K562 (cell line): Measurements from ENCODE around the gene PXMP2. TPM values are rescaled to one million over a fixed set of nuclear protein-coding genes. Genes with fewer than 3 reads are reported as not detected.

Experiments used
- ATAC-seq: fragments of 200-7000 bp; cut with Tn5 transposase; 3 replicates; pipeline ENCODE4 v1.9.1; 2020; ENCODE audit warnings: moderate library complexity
- BruUV-seq: library from RNA; stranded (reverse); fragments of 400-500 nt; replicated peaks from 2 replicates; lab custom pipeline; 2021; lab: Mats Ljungman, UMichigan
- CTCF ChIA-PET: fragments of 300-600 bp; formaldehyde crosslinking; extraction: SDS; loops from one replicate; lab custom pipeline; 2021; ENCODE audit warnings: low intra/inter-chr PET ratio; lab: Yijun Ruan, JAX
- POLR2A ChIA-PET: fragments of 300-600, 350-650 bp; sonication (Branson Sonifier 250); formaldehyde crosslinking; extraction: SDS; loops from one replicate; lab custom pipeline; 2021; ENCODE audit warnings: antibody characterized with exemption, inconsistent platforms; lab: Yijun Ruan, JAX
- DNase-seq, 4 experiments: peaks; one replicate each; pipeline versions ENCODE4 v3.0.0 to v3.0.0-alpha.2; 2011 to 2018; ENCODE audit warnings: low spot score in 3 of 4, mixed read lengths in 3 of 4; ENCODE audit errors: extremely low read depth in 1 of 4
- FAIRE-seq: peaks from 2 replicates; lab custom pipeline; 2011; peaks lifted over from hg19 to GRCh38; lab: Jason Lieb, UNC
- H2AFZ ChIP-seq: 2 replicates; pipeline ENCODE4 v1.6.0; 2011; ENCODE audit warnings: low read depth, low read length, control low read depth, inconsistent platforms
- H3K27ac ChIP-seq: fragments of 200-600 bp; 3 replicates; pipeline ENCODE4 v1.8.0; 2011; ENCODE audit warnings: low read depth, mild to moderate bottlenecking, control low read depth, inconsistent platforms, low read length, moderate library complexity, mixed read lengths; ENCODE audit errors: extremely low read depth
- H3K27me3 ChIP-seq, 2 experiments: fragments of 300-600 bp in 1 of 2; 2 replicates in 1 of 2; 3 replicates in 1 of 2; pipeline versions ENCODE4 v1.6.0 to v1.8.0; 2011; ENCODE audit warnings: inconsistent platforms in 2 of 2, low read length in 2 of 2, mild to moderate bottlenecking in 1 of 2, mixed read lengths in 1 of 2, moderate library complexity in 1 of 2; ENCODE audit not compliant: control insufficient read depth in 2 of 2, insufficient read depth in 2 of 2
- H3K36me3 ChIP-seq: fragments of 300-600 bp; 3 replicates; pipeline ENCODE4 v1.8.0; 2011; ENCODE audit warnings: mild to moderate bottlenecking, low read length, inconsistent platforms; ENCODE audit not compliant: control insufficient read depth, insufficient read depth
- H3K4me1 ChIP-seq, 2 experiments: fragments of 200-600 bp in 1 of 2; replicated peaks in 1 of 2; 2 replicates in 1 of 2; 3 replicates in 1 of 2; pipeline versions ENCODE4 v1.5.1 to v1.8.0; 2011; ENCODE audit warnings: inconsistent platforms in 2 of 2, low read length in 2 of 2, mild to moderate bottlenecking in 1 of 2, mixed read lengths in 1 of 2, moderate library complexity in 1 of 2; ENCODE audit not compliant: control insufficient read depth in 2 of 2, insufficient read depth in 2 of 2
- H3K4me2 ChIP-seq: 2 replicates; pipeline ENCODE4 v1.6.1; 2011; ENCODE audit warnings: low read length, control low read depth, inconsistent platforms, mixed read lengths; ENCODE audit not compliant: insufficient read depth
- H3K4me3 ChIP-seq: fragments of 200-600 bp; sonication (generic), shearing (Covaris generic); 2 replicates; pipeline ENCODE4 v1.5.1; 2016; ENCODE audit warnings: control low read depth, inconsistent platforms
- H3K79me2 ChIP-seq: fragments of 200-600 bp; 3 replicates; pipeline ENCODE4 v1.8.0; 2011; ENCODE audit warnings: low read length, inconsistent platforms; ENCODE audit not compliant: control insufficient read depth, insufficient read depth
- H3K9ac ChIP-seq, 2 experiments: 2 replicates each; pipeline versions ENCODE4 v1.6.0 to v1.6.1; 2011; ENCODE audit warnings: low read depth in 2 of 2, low read length in 2 of 2, control low read depth in 1 of 2, inconsistent platforms in 1 of 2, mild to moderate bottlenecking in 1 of 2, mixed read lengths in 1 of 2; ENCODE audit not compliant: insufficient read depth in 1 of 2
- H3K9me1 ChIP-seq: one replicate; pipeline ENCODE4 v1.6.0; 2011; ENCODE audit warnings: inconsistent platforms, mild to moderate bottlenecking, low read length, moderate library complexity; ENCODE audit not compliant: control insufficient read depth, insufficient read depth
- H3K9me3 ChIP-seq: replicated peaks from 2 replicates; pipeline ENCODE4 v1.5.1; 2011; ENCODE audit warnings: low read depth, low read length, inconsistent platforms; ENCODE audit not compliant: control insufficient read depth, insufficient read depth
- H4K20me1 ChIP-seq: replicated peaks from 2 replicates; pipeline ENCODE4 v1.6.1; 2011; ENCODE audit warnings: low read length, inconsistent platforms, mixed read lengths; ENCODE audit not compliant: control insufficient read depth, insufficient read depth
- BCL6 ChIP-seq: fragments of 250-450 bp; sonication (Bioruptor Pico); IDR thresholded peaks from 2 replicates; pipeline ENCODE4 v1.4.0; 2020
- CHD2 ChIP-seq: IDR thresholded peaks from 2 replicates; pipeline ENCODE4 v1.6.1; 2011; ENCODE audit warnings: low read depth, low read length
- FOXJ2 ChIP-seq: fragments of 200-800 bp; sonication (Bioruptor generic); IDR thresholded peaks from 2 replicates; pipeline ENCODE4 v1.6.1; 2016; ENCODE audit warnings: missing genetic modification characterization, missing compliant biosample characterization
- MLLT1 ChIP-seq, 2 experiments: fragments of 450-650 bp; IDR thresholded peaks; 2 replicates each; pipeline ENCODE4 v1.6.1; 2016
- PREB ChIP-seq: sonication (generic); formaldehyde crosslinking; IDR thresholded peaks from 2 replicates; pipeline ENCODE4 v1.8.1; 2023; ENCODE audit warnings: mild to moderate bottlenecking, missing genetic modification reagents
- RB1 ChIP-seq: fragments of 450-650 bp; IDR thresholded peaks from 2 replicates; pipeline ENCODE4 v1.6.1; 2017; ENCODE audit warnings: low read depth, mild to moderate bottlenecking
- SETDB1 ChIP-seq: IDR thresholded peaks from one replicate; pipeline ENCODE4 v1.6.1; 2012; ENCODE audit warnings: low read length, control low read depth, inconsistent platforms
- SMAD2 ChIP-seq: fragments of 150-350 bp; IDR thresholded peaks from 2 replicates; pipeline ENCODE4 v1.6.1; 2014; ENCODE audit warnings: low read depth, mild to moderate bottlenecking, low read length
- SREBF2 ChIP-seq: sonication (generic); formaldehyde crosslinking; IDR thresholded peaks from 2 replicates; pipeline ENCODE4 v1.4.0; 2020; ENCODE audit warnings: mild to moderate bottlenecking, missing genetic modification reagents
- ZNF449 ChIP-seq: fragments of 250-450 bp; sonication (Bioruptor Pico); IDR thresholded peaks from 2 replicates; pipeline ENCODE4 v1.8.0; 2022; ENCODE audit warnings: moderate library complexity, mild to moderate bottlenecking, inconsistent platforms
- ZNF766 ChIP-seq: fragments of 200-800 bp; sonication (Bioruptor generic); conservative IDR thresholded peaks from 2 replicates; pipeline ENCODE4 v1.6.1; 2016; ENCODE audit warnings: missing genetic modification characterization, missing compliant biosample characterization
- WGBS: fragments of 100-300 bp; shearing (Covaris generic); methylation state at CpG from one replicate; pipeline ENCODE4 v1.1.6; 2016; ENCODE audit warnings: low coverage, mixed read lengths; ENCODE audit not compliant: insufficient coverage; ENCODE audit errors: missing lambda C conversion rate; 5-methylcytosine and 5-hydroxymethylcytosine counted together
- in situ Hi-C: fragments of 300-500 bp; cut with MboI; formaldehyde crosslinking; loops from 4 replicates; pipeline ENCODE4 v1.15.0; 2018; ENCODE audit warnings: inconsistent platforms, mixed read lengths
- intact Hi-C: fragments of 100-400 bp; cut with micrococcal nuclease; formaldehyde crosslinking; loops from 2 replicates; pipeline ENCODE4 v1.14.2; 2022
- polyA plus RNA-seq, 8 experiments: library from polyadenylated mRNA; depleted of rRNA in 4 of 8; stranded (reverse) in 5 of 8; unstranded in 3 of 8; fragments of >200 nt; fragmentation: Nextera tagmentation in 2 of 8; fragmentation: Illumina TruSeq in 1 of 8; extraction: Ambion mirVana in 2 of 8; extraction: Trizol in 1 of 8; gene quantifications; 2 replicates each; pipeline versions ENCODE4 v1.2.1 to v1.2.3, GENCODE V29; 2011 to 2014; ENCODE audit warnings: inconsistent platforms in 1 of 8, missing spikeins in 1 of 8
- total RNA-seq, 7 experiments: library from RNA; depleted of rRNA in 6 of 7; stranded (reverse); fragments of >200 nt in 6 of 7; fragmentation: Illumina TruSeq in 2 of 7; extraction: Trizol in 2 of 7; gene quantifications; 2 replicates each; pipeline versions ENCODE4 v1.2.1 to v1.2.3, GENCODE V29; 2011 to 2021; ENCODE audit warnings: low replicate concordance in 1 of 7
- TF ChIP-seq, protein P1 (sequence below), 2 experiments: fragments of 450-650 bp; IDR thresholded peaks; 2 replicates each; pipeline ENCODE4 v1.6.1; 2018; ENCODE audit warnings: mild to moderate bottlenecking in 2 of 2, low read depth in 1 of 2; ENCODE audit not compliant: partially characterized antibody in 2 of 2

PXMP2 gene
- total and polyA plus RNA-seq, 9 of the 15 experiments (the other 6 are each of a cell fraction or from before 2014, with no cell fraction given) = 3.0 to 66.1 (median 44.7) TPM

DNA sequence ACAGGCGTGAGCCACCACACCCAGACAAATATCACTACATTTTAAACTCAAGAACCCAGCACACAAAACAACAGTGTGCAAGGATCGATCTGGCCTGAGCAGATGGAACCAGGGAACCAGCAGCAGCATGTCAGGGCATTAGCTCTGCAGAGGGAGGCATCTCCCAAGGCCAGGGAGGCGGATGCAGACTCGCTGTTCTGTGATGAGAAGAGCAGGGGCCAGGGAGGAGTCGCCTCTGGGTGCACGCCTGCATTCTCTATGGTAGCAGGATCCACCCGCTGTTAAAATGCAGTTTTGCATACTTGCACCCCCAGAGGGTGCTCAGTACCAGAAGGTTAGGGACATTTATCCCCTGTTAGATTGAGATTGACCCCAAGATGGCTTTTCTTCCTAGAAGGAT lies 41.1 kb downstream of the PXMP2 start:
- peaks cover 6% of the 10 kb centered on the region; the same call in 1 of the 2 replicates for H3K9me3 ChIP-seq
- H3K79me2 ChIP-seq = no peaks in the 10 kb centered on the region
- ATAC-seq (no peak), DNase-seq (no peak), FAIRE-seq (no peak)
- in situ Hi-C loops = no loop called here
- 96% methylated on average over 7 of the region's 7 CpGs for WGBS
- POLR2A ChIA-PET = no interaction called here
- no peak overlapping the region for H3K4me2 ChIP-seq
- no peak overlapping the region for H2AFZ ChIP-seq
- H3K27ac ChIP-seq = no peak overlapping the region
- intact Hi-C loops = no loop called here
- H4K20me1 ChIP-seq = no peaks in the 10 kb centered on the region; the same call in 1 of the 2 replicates
- peaks cover 0 to 12% of the 10 kb centered on the region in 2 experiments; a peak in 2 of 5 replicates for H3K4me1 ChIP-seq
- peaks cover 95% of the 10 kb centered on the region for H3K36me3 ChIP-seq
- no peak overlapping the region for H3K4me3 ChIP-seq
- CTCF ChIA-PET = no interaction called here
- H3K9ac ChIP-seq = no peak overlapping the region
- TF ChIP-seq SREBF2 (no peak), FOXJ2 (tag) (no peak), SMAD2 (no peak), MLLT1 (IDR thresholded peaks at IDR 0.05) (no peak), RB1 (no peak), ZNF766 (CRISPR knock-in tag) (no peak), ZNF449 (CRISPR knock-in tag) (no peak), SETDB1 (no peak), PREB (CRISPR knock-in tag) (no peak), BCL6 (CRISPR knock-in tag) (no peak), CHD2 (no peak)
- TF ChIP-seq, protein P1, sequence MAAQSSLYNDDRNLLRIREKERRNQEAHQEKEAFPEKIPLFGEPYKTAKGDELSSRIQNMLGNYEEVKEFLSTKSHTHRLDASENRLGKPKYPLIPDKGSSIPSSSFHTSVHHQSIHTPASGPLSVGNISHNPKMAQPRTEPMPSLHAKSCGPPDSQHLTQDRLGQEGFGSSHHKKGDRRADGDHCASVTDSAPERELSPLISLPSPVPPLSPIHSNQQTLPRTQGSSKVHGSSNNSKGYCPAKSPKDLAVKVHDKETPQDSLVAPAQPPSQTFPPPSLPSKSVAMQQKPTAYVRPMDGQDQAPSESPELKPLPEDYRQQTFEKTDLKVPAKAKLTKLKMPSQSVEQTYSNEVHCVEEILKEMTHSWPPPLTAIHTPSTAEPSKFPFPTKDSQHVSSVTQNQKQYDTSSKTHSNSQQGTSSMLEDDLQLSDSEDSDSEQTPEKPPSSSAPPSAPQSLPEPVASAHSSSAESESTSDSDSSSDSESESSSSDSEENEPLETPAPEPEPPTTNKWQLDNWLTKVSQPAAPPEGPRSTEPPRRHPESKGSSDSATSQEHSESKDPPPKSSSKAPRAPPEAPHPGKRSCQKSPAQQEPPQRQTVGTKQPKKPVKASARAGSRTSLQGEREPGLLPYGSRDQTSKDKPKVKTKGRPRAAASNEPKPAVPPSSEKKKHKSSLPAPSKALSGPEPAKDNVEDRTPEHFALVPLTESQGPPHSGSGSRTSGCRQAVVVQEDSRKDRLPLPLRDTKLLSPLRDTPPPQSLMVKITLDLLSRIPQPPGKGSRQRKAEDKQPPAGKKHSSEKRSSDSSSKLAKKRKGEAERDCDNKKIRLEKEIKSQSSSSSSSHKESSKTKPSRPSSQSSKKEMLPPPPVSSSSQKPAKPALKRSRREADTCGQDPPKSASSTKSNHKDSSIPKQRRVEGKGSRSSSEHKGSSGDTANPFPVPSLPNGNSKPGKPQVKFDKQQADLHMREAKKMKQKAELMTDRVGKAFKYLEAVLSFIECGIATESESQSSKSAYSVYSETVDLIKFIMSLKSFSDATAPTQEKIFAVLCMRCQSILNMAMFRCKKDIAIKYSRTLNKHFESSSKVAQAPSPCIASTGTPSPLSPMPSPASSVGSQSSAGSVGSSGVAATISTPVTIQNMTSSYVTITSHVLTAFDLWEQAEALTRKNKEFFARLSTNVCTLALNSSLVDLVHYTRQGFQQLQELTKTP (IDR thresholded peaks at IDR 0.05; ENCODE audit: low read depth in 1 of 2, partially characterized antibody in 2 of 2) = no peak
- BruUV-seq = no TSS peak
- H3K9me1 ChIP-seq = peaks cover 3% of the 10 kb centered on the region
- no peaks in the 10 kb centered on the region for H3K27me3 ChIP-seq
